Endothelial cell (in vitro differentiated cells): ENCODE results near the gene SERPINA5. TPM values are rescaled to one million over a fixed set of nuclear protein-coding genes. Genes with fewer than 3 reads are reported as not detected.

Source experiments
- DNase-seq: peaks from one replicate; pipeline ENCODE4 v3.0.0; 2021; ENCODE audit warnings: low spot score
- H3K27ac Mint-ChIP-seq: one replicate; pipeline ENCODE4 v1.8.0; 2021; ENCODE audit warnings: mixed read lengths, inconsistent platforms; ENCODE audit not compliant: unreplicated experiment
- H3K27me3 Mint-ChIP-seq: one replicate; pipeline ENCODE4 v1.8.0; 2021; ENCODE audit warnings: mild to moderate bottlenecking, moderate library complexity, mixed read lengths, inconsistent platforms; ENCODE audit not compliant: unreplicated experiment
- H3K36me3 Mint-ChIP-seq: one replicate; pipeline ENCODE4 v1.8.0; 2021; ENCODE audit warnings: mild to moderate bottlenecking, low read depth, mixed read lengths, inconsistent platforms; ENCODE audit not compliant: unreplicated experiment
- H3K4me1 Mint-ChIP-seq: one replicate; pipeline ENCODE4 v1.8.0; 2021; ENCODE audit warnings: mild to moderate bottlenecking, mixed read lengths, inconsistent platforms; ENCODE audit not compliant: unreplicated experiment
- H3K4me3 Mint-ChIP-seq: one replicate; pipeline ENCODE4 v1.8.0; 2021; ENCODE audit warnings: mild to moderate bottlenecking, mixed read lengths, inconsistent platforms; ENCODE audit not compliant: unreplicated experiment
- H3K9me3 Mint-ChIP-seq: one replicate; pipeline ENCODE4 v1.8.0; 2021; ENCODE audit warnings: mixed read lengths, inconsistent platforms; ENCODE audit not compliant: unreplicated experiment
- total RNA-seq: library from RNA; stranded (reverse); fragmentation: NEBNext Ultra II Directional; extraction: Animal tissue kit (Norgen Biotek cat#: 25700); gene quantifications from one replicate; pipeline ENCODE4 v1.2.1, GENCODE V29; 2021; ENCODE audit not compliant: unreplicated experiment
- TF ChIP-seq, protein P1 (sequence below): fragments of 200-600 bp; sonication (generic); IDR thresholded peaks from one replicate; pipeline ENCODE4 v1.5.0; 2021; ENCODE audit warnings: antibody characterized with exemption; ENCODE audit not compliant: unreplicated experiment

SERPINA5 gene
- total RNA-seq, 1 donor from 2014 or later: 0.26 TPM

DNA sequence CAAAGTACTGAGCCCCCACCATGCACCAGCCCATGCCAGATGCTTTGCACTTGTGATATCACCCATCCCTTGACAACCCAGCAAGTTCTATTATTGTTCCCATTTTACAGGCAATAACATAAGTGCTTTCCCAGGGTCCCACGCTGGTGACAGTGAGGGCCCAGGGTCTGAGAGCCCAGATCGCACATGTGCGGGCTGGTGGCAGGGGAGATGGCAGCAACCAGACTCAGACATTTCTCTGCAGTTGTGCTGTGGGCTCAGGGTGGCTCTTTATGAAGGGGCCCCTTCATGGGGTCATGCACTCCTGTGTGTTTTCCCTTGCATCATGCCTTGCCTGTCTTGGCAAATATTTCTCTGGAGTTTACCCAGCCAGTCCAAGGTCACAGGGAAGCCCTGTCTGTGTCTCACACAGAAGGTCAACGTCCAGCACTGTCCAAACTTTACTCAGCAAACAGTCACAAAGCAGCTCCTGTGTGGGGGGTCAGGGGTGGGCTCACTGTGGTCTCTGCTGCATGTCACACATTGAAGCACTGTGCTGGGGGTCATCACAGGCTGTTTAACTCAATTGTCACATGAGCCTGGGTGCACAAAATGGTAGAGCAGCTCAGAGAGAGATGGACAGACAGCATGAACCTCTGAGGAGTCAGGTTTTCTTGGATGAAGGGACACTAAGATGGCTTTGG lies 12.7 kb downstream of the SERPINA5 start:
- TF ChIP-seq, protein P1, sequence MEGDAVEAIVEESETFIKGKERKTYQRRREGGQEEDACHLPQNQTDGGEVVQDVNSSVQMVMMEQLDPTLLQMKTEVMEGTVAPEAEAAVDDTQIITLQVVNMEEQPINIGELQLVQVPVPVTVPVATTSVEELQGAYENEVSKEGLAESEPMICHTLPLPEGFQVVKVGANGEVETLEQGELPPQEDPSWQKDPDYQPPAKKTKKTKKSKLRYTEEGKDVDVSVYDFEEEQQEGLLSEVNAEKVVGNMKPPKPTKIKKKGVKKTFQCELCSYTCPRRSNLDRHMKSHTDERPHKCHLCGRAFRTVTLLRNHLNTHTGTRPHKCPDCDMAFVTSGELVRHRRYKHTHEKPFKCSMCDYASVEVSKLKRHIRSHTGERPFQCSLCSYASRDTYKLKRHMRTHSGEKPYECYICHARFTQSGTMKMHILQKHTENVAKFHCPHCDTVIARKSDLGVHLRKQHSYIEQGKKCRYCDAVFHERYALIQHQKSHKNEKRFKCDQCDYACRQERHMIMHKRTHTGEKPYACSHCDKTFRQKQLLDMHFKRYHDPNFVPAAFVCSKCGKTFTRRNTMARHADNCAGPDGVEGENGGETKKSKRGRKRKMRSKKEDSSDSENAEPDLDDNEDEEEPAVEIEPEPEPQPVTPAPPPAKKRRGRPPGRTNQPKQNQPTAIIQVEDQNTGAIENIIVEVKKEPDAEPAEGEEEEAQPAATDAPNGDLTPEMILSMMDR: no peak
- no peak for DNase-seq
- Mint-ChIP-seq H3K27me3 (peaks cover 7% of the 10 kb centered on the region), H3K4me1 (peaks cover 3% of the 10 kb centered on the region), H3K9me3 (no peaks in the 10 kb centered on the region), H3K27ac (no peak overlapping the region), H3K4me3 (no peak overlapping the region), H3K36me3 (no peaks in the 10 kb centered on the region)

DNA sequence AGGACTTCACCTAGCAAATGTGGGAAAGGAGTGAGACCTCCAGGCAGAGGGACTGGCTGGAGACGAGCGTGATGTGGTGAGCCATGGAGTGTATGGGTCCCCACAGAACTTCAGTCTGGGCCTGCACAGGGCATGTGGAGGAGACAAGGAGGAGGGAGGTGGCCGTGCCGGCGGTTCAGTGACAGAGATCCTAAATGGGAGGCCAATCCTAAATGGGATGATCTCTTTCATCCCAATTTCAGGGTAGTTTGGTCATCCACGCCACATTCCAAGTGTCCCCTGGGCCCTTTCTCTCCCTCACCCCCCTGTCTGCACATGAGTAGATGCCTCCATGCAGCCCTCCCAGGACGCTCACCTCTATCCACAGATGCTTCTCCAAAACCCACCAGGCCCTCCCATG lies 13.2 kb downstream of the SERPINA5 start:
- Mint-ChIP-seq H3K4me3 (no peak overlapping the region), H3K27me3 (peaks cover 7% of the 10 kb centered on the region), H3K27ac (peak overlapping the region; percentile 28), H3K36me3 (no peaks in the 10 kb centered on the region), H3K9me3 (no peaks in the 10 kb centered on the region), H3K4me1 (peaks cover 7% of the 10 kb centered on the region)
- TF ChIP-seq, protein P1: no peak
- no peak for DNase-seq

DNA sequence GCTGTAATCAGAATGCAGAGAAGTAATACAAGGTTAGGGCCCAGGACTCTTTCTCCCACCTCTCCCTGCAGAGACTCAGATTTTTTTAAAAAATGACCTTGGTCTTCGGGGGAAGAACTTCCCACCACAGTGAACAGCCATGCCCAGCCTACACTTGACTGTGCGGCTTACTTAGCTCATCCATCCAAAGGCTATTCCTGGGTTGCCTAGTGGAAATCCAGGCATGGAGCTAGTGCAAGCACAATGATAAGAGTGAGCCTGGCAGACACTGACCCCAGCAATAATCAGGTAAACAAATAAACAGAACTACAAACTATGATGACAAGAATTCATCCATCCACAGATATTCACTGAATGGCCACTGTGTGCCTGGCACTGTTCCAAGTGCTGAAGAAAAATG lies 14.7 kb downstream of the SERPINA5 start:
- no peak overlapping the region for H3K27ac Mint-ChIP-seq
- no peak overlapping the region for H3K4me3 Mint-ChIP-seq
- H3K9me3 Mint-ChIP-seq: no peaks in the 10 kb centered on the region
- TF ChIP-seq, protein P1: no peak
- H3K27me3 Mint-ChIP-seq: peaks cover 7% of the 10 kb centered on the region
- no peaks in the 10 kb centered on the region for H3K36me3 Mint-ChIP-seq
- peaks cover 7% of the 10 kb centered on the region for H3K4me1 Mint-ChIP-seq
- DNase-seq: no peak

DNA sequence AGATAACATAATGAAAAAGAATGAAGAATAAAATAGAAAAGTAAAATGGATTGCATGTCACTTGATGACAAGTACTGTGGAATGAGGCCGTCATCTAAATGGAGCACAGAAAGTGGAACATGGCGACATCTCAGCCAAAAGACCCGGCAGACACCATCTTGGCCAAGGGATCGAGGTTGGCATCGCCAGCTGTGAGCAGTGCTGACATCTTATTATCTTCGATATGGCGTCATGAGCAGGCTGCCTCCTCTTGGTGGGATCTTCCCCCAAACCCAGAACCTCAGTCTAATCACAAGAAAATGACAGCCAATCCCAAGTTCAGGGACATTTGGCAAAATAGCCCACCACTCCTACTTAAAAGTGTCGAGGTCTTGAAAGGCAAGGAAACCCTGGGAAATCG lies 15.1 kb downstream of the SERPINA5 start:
- TF ChIP-seq, protein P1: no peak
- H3K36me3 Mint-ChIP-seq: no peaks in the 10 kb centered on the region
- no peak overlapping the region for H3K27ac Mint-ChIP-seq
- H3K4me1 Mint-ChIP-seq: peaks cover 7% of the 10 kb centered on the region
- H3K27me3 Mint-ChIP-seq: peaks cover 7% of the 10 kb centered on the region
- no peak overlapping the region for H3K4me3 Mint-ChIP-seq
- no peak for DNase-seq
- no peaks in the 10 kb centered on the region for H3K9me3 Mint-ChIP-seq

DNA sequence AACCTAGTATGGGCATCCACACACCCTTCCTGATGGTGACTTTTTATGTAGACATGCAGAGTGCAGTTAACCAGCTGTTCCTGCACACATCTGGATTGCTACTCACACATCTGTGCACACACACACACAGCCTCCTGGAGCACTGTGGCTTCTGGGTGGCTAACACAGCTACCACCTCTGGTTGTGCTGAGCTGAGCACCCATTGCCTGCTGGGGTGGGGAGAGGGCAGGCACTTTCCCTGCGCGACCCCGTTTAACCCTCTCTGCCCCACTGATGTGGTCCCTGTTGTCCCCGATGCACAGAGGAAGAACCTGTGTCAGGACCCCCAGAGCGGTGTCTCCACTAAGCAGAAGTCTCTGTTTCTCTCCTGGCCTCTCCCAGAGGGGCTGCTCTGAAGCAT lies 16.6 kb downstream of the SERPINA5 start:
- H3K9me3 Mint-ChIP-seq: no peaks in the 10 kb centered on the region
- H3K4me1 Mint-ChIP-seq: peaks cover 7% of the 10 kb centered on the region
- TF ChIP-seq, protein P1: no peak
- no peak overlapping the region for H3K4me3 Mint-ChIP-seq
- no peak for DNase-seq
- H3K36me3 Mint-ChIP-seq: no peaks in the 10 kb centered on the region
- peaks cover 5% of the 10 kb centered on the region for H3K27me3 Mint-ChIP-seq
- H3K27ac Mint-ChIP-seq: no peak overlapping the region
